ENCODE results near the gene CTNNA2.

CTNNA2 gene

DNA sequence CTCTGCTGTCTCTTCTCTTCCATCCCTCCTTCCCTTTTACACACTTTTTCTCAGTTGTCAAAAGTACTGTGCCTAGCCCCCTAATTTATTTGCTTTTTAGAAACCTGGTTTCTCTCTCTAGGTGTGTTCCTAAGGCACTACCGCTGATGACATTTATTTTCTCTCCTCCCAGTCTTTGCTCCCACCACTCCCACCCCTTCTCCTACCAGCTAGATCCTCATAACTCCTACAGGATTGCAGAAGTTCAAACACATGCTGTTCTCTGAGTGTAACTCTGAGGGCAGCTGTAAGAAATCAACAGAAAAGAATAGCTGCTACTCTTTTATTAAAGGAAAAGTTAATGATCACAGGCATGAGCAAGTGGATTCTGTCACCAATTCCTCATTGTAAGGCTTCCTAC, 814.0 kb downstream of the CTNNA2 start:
- ChIA-PET CTCF (interaction anchor here (1.1 to 2.0 kb wide), 2 partner anchors 19 to 172 kb away, joined by 4 to 7 read pairs; no protein-coding TSS in a partner anchor), POLR2A (no interaction called here)
- TF ChIP-seq, protein P1, sequence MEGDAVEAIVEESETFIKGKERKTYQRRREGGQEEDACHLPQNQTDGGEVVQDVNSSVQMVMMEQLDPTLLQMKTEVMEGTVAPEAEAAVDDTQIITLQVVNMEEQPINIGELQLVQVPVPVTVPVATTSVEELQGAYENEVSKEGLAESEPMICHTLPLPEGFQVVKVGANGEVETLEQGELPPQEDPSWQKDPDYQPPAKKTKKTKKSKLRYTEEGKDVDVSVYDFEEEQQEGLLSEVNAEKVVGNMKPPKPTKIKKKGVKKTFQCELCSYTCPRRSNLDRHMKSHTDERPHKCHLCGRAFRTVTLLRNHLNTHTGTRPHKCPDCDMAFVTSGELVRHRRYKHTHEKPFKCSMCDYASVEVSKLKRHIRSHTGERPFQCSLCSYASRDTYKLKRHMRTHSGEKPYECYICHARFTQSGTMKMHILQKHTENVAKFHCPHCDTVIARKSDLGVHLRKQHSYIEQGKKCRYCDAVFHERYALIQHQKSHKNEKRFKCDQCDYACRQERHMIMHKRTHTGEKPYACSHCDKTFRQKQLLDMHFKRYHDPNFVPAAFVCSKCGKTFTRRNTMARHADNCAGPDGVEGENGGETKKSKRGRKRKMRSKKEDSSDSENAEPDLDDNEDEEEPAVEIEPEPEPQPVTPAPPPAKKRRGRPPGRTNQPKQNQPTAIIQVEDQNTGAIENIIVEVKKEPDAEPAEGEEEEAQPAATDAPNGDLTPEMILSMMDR (IDR thresholded peaks at IDR 0.05; ENCODE audit: control extremely low read depth, extremely low read depth, low read depth, missing control alignments): no peak
- no peak for DNase-seq (ENCODE audit: extremely low spot score)

DNA sequence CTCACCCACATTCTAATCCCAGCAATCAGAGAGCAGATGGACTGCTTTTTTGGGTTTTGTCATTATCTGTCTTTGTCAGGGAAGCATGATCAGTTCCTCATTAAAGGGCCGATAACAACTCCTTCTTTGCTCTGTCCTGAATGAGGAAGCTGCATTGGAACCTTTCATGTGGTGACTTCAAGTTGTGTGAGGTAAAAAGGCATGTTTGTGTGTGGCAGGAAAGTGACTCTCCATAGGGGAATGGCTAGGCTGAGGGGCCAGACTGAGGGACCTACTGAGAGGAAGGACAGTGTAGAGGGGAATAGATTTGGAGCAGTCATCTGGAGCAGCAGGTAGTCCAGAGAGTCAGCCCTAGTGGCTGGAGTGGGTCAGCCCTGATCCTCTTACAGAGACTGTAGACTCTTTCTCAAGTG, 815.3 kb downstream of the CTNNA2 start:
- DNase-seq (ENCODE audit: extremely low spot score): no peak
- TF ChIP-seq, protein P1 (IDR thresholded peaks at IDR 0.05; ENCODE audit: control extremely low read depth, extremely low read depth, low read depth, missing control alignments): no peak
- CTCF ChIA-PET: interaction anchor here (0.8 to 2.0 kb wide), 4 partner anchors 9 to 171 kb away, joined by 3 to 7 read pairs (median 4); no protein-coding TSS in a partner anchor
- POLR2A ChIA-PET: no interaction called here

DNA sequence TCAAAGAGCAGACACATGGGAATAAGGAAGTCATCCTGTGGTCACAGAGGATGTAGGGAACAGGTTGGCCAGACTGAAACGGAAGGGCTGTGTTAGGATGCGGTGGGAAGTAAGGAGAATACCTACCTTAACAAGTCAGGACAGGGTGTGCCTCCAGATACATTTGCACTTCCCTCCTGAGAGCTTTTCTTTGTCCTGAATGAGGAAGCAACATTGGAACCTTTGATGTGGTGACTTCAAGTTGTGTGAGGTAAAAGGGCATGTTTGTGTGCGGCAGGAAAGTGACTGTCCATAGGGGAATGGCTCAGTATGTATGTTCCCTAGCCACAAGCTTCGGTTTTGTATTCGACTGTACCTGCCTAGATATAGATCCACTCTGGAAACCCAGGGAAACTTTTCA, 816.6 kb downstream of the CTNNA2 start:
- POLR2A ChIA-PET: no interaction called here
- TF ChIP-seq, protein P1 (IDR thresholded peaks at IDR 0.05; ENCODE audit: control extremely low read depth, extremely low read depth, low read depth, missing control alignments): no peak
- CTCF ChIA-PET: no interaction called here
- DNase-seq (ENCODE audit: extremely low spot score): no peak

DNA sequence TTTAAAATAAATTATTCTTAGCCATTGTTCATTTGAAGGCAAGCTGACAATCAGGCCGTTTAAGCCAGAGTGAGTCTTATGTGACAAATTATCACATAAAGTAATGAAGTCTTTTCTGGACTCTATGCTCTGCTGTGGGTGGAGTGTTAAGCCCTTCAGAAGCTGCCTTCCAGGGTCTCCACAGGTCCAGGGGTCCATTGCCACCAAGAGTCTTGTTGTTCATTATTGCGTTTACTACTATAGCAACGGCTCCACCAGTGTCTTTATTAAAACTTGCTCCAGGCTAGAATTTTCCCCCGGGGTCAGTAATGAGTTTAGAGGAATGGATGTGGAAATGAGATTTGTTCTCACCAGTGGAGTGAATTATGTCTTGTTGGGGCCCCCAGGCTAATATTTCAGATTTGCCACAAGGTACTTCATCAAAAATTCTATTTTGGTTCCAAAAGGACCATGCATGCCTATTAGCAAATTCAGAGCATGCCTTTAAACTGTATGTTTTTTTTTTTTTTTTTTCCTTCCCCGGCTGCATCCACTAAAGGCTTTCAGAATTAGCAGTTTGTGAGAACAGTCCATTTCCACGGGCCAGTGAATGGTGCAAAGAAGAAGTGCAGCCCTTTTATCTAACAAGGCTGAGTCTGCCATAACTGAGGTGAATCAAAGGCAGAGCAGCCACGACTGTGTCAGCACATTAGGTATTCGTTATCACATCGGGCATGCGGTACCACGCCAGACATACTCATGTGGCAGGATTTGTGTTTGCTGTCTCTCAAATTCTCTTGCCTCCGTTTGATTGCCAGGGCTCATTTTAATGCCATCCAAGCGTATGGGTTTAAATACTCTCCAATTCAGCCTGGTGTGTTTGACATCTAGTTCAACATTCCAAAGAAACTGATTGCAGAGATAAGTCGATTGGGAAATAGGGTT, 817.9 kb downstream of the CTNNA2 start:
- POLR2A ChIA-PET: no interaction called here
- DNase-seq (ENCODE audit: extremely low spot score): no peak
- TF ChIP-seq, protein P1 (IDR thresholded peaks at IDR 0.05; ENCODE audit: control extremely low read depth, extremely low read depth, low read depth, missing control alignments): no peak
- CTCF ChIA-PET: no interaction called here

DNA sequence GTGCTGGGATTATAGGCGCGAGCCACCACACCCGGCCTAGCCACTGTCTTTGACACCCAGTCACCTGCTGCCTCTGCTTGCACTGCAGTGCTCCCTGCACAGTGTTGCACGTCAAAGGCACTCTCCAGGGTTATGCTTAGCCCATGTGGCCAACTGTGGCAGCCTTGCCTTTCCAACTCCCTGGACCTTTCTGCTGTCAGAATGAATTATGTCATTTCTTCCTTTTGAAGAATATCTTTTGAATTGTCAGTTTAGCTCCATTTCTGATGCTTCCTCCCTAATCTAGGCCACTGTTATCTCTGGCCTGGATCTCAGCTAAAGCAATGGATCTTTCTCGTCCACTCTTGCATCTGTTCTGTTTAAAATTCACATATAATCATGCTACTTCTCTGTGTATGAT, 821.0 kb downstream of the CTNNA2 start:
- no peak for DNase-seq (ENCODE audit: extremely low spot score)
- ChIA-PET CTCF (no interaction called here), POLR2A (no interaction called here)
- TF ChIP-seq, protein P1 (IDR thresholded peaks at IDR 0.05; ENCODE audit: control extremely low read depth, extremely low read depth, low read depth, missing control alignments): no peak

DNA sequence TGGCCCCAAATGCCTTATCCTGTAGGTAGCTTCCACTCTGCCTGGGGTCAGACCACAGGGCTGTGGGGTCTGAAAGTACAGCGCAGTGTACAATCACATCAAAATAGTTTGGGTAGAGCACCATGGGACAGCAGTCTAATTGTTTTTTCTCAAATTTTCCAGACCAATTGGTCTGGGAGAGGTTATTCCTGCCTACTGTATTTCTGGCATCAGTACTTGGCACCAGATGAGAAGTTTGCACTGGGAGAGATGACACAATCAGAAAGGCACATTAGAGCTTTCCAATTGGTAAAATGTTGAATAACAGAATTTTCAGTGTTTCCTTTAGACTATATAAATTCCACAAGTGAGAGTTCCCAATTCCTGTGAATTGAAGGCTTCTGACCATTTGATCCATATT, 822.6 kb downstream of the CTNNA2 start:
- ChIA-PET CTCF (no interaction called here), POLR2A (no interaction called here)
- DNase-seq (ENCODE audit: extremely low spot score): no peak
- TF ChIP-seq, protein P1 (IDR thresholded peaks at IDR 0.05; ENCODE audit: control extremely low read depth, extremely low read depth, low read depth, missing control alignments): no peak
